Activated CD4-positive, alpha-beta T cell treated with anti-CD3 and anti-CD28 coated beads, Interleukin-2, amount 50 U/mL, for 16 hours (primary cell): ENCODE measurements around the gene CUL2.
"Not testable (repeated sequence)": the region's sequence is repeated elsewhere in the genome, so short reads cannot be mapped to it uniquely, and the experiment has no call there.

Source experiments
- DNase-seq: peaks from one replicate; pipeline ENCODE4 v3.0.0-alpha.2; 2020

The CUL2 gene

DNA sequence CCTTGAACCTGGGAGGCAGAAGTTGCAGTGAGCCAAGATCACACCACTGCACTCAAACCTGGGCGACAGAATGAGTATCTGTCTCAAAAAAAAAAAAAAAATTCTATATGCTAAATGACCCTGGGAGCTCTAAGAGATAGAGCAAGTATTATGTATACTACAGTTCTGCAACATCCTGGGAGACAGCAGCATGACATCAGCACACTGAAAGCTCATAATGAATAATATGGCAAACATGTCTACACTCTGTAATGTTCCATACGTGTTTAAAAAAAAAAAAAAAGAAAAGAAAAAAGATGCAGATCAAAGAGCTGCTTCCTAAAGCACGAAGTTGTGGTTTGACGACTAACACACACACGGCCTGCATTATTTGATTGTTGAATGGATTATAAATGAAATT is 72.5 kb downstream of the CUL2 start:
- DNase-seq, result peak; percentile 57

DNA sequence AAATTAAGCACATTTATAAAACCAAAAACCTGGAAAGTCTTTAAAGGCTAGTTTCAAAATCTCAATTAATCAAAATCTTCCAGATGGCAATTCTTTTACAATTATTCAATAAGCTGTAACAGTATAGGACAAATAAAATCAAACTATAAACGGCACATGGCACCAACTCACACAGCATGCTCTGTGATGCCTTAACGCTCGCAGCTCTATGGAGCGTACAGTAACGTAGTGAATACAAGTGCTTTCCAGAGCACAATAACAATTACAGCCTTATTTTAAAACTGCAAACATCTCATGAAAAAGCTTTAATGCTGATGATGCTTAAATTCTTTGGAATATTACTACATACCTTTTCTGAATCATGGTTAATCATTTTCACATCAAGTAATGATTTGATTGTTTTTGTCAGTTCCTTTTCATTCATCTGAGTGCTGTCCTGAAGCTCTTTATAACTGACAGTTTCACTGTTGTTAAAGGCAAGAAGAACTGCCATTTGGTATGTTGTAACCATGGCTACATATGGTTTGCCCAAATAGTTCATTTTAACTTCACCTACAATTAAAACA is 74.2 kb downstream of the CUL2 start:
- DNase-seq, result no peak

DNA sequence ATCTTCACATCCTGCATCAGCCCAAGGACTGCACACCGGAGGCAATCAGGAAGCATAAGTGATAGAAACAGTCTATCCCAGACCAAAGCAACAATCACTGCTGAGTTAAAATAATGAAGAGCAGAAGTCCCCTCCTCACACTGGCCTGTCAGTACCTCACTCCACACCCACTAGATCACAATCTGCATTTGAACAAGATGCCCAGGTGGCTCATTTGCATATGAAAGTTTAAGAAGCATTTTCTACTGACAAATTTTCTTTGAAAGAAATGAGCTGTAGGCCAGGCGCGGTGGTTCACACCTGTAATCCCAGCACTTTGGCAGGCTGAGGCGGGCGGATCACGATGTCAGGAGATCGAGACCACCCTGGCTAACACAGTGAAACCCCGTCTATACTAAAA is 77.4 kb downstream of the CUL2 start:
- DNase-seq, result no peak

DNA sequence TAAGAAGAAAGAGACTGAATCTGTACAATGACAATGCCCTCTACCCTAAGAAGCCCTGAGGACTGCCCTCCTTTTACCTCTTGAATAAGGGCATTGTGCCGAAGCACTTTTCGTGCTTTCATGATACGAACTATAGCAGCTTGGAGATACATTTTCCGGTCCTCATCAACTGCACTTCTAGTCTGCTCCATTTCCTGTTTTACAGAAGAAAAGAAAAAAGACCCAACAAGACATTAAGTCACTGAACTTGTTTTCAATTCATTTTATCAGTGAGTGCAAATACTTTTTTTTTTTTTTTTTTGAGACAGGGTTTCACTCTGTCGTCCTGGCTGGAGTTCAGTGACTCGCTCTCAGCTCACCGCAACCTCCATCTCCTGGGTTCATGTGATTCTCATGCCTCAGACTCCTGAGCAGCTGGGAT is 78.4 kb downstream of the CUL2 start:
- DNase-seq, result no peak

DNA sequence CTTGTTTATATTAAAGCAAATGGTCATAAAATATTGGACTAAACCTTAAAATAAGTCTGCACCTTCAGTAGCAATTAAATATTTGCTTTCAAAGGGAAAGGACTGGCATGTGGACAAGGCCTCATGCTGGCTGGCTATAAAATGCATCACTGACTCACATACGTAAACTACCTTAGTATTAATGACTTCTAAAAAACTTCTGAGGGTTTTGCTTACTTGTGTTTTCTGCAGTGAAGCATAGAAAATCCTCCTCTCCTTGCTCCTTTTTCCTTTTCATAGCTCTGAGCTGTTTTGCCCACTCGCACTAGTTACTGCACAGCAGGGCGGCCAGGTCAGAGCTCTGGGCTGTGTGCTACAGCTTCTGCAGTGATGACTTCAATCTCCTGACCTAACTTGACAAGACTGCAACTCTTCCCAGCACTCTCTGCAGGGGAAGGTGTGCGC is 82.3 kb downstream of the CUL2 start:
- DNase-seq, result no peak

DNA sequence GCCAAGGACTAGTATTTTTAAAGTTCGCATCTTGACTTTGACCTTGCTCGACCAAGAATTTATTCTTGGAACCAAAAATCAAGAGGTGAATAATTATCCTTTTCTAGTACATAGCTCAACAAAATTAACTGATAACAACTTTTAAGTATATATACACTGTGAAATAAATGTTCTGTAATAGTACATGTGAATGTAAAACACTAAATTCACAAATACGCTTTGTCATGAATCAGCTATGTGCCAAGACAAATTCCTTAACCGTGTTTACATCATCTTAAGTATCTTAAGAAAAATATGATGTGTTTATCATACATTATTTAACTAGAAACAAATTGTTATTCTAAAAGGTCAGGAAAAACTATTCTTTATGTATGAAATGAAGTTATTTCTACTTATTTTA is 83.3 kb downstream of the CUL2 start:
- DNase-seq, result no peak

DNA sequence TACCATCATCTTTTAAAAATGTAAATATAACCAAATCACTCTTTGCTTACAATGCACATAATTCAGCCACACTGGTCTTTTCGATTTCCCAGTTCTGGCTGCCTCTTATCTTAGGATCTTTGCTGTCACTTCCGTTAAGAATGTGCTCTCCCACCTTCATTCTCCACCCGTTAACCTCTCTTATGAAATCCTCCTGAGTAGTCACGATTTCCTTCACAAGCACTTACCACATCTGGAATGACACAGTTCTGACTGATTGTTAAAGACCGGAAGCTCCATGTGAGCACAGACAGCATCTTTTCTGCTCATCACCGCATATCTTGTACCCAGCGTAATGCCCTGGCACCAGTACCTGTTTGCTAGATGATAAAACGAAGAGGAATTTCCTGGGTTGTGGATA is 84.3 kb downstream of the CUL2 start:
- DNase-seq, result no peak

DNA sequence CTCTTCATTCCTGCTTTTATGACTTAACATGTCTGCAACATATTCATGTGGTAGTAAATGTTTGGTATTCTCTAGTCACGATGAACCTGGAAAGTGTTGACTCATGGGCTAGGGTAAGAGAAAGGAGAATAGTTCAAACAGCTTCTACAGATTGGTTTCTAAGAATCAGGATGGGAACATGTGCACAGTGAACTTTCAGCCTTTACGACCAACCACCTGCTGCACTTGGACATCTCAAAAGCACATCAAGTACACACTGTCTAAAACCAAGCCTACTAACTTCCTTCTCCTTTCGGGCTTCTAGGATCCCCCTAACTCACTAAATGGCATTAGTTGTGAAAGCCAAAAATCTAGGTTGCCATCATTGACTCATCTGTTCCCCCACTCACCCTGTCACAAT is 85.5 kb downstream of the CUL2 start:
- DNase-seq, result no peak

DNA sequence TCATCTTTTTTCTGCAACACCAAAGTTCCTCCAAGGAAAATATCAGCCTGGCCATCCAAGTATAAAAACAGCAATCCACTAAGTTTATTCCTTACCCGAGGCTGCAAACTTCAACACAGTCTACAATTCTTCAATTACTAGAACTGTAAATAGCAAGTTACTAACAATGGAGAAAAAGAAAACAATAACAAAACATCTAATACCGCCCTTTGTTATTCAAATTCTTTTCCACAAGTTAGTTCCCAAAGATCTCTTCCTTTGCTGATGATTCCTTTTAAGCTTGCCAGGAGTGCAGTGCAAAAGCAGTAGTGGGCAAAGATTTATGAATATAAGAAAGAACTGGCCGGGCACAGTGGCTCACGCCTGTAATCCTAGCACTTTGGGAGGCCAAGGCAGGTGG is 86.2 kb downstream of the CUL2 start:
- no peak for DNase-seq

DNA sequence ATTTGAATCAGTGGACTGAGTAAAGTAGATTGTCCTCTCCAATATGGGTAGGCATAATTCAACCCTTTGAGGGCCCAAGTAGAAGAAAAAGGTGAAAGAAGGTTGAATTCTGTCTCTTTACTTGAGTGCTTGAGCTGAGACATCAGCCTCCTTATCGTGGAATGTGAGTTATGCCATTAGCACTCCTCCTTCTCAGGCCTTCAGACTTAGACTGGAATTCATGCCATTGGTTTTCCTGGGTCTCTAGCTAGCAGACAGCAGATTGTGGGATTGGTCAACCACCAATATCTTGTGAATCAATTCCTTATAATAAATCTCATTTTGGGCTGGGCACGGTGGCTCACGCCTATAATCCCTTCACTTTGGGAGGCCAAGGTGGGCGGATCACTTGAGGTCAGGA is 89.2 kb downstream of the CUL2 start:
- DNase-seq, result no peak

DNA sequence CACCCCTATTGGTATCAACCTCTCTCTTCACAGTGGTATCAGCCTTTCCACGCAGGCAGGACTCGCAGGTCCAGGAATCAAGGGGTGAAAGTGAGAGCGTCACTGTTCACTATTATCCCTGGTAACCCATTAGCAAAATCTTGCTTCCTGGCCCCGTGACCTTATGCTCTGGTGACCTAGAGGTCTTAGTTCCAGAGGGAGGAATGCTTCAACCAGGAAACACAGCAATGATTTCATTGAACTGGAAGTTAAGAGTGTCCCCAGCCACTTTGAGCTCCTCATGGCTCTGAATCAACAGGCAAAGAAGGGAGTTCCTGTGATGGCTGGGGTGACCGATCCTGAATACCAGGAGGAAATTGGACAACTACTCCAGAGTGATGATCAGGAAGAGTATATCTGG is 90.6 kb downstream of the CUL2 start:
- no peak for DNase-seq

DNA sequence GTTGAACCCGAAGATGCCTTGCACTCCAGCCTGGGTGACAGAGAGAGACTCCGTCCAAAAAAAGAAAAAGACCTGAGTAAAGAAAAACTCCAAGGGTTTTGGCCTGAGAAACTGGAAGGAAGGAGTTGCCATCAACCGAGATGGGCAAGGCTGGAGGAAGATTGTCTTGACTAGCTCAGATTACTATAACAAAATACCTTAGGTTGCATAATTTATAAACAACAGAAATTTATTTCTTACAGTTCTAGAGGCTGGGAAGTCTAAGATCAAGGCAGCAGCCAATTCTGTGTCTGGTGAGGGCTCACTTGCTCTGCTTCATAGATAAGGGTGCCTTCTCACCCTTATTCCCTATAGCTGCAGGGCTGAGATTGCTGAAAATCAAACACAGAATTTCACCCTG is 91.2 kb downstream of the CUL2 start:
- DNase-seq, result no peak

DNA sequence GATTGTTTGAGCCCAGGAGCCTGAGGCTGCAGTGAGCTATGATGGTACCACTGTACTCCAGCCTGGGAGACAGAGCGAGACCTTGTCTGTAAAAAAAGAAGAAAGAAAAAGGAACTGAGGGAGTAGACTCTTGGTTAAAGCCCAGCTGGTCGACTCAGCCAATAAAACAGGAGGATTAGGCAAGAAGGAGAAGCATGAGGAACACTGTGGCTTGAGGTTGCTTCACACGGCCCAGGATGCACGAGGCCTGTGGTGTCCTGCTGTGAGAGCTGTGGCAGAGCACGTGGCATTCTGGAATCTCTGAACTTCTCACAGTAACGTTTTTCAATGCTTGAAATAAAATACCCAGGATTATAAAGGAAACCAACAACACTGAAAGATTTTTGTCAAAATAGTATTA is 93.3 kb downstream of the CUL2 start:
- no peak for DNase-seq

DNA sequence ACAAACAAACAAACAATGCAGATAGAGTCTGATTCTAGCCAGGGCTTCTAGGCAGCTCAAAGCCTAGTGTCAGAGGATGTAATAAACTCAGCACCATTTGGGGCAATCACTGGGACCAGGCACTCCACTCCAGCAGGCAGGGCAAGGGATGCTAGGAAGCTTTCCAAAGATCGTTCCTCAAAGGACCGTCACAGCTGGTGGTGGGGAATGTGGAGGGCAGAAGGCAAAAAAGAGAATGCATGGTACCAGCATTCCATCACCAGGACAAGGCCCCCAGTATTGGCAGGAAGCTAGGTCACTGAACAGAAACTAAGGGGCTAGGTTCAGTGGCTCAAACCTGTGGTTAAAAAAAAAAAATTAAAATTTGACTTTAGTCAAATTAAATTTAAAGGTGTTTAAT is 94.2 kb downstream of the CUL2 start:
- DNase-seq, result no peak

DNA sequence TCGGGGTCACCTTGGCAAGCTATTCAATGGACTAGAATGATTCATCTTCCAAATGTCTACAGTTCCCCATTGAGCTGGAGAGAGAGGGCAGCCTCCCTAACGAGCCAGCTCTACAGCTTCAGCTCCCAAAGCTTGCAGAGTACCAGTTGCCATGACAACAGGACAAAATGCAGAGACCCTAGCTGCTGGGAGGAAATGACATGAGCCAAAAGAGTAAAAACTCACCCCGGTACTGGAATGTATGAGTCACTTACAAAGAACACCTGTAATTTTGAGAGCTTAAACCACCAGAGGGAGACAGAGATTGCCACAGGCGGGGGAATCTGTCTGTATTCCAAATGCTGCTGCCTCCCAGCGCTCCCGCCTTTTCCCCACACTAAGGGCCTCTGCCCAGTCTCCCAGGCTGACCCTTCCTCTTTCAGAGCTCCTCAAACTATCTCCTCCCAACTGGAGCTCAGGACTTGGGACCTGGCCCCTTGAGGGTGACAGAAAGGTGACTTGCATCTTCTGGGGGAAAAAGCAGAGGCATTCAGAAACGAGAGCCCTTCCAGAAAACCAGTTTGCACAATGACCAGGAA is 95.5 kb downstream of the CUL2 start:
- DNase-seq, result peak; percentile 92

DNA sequence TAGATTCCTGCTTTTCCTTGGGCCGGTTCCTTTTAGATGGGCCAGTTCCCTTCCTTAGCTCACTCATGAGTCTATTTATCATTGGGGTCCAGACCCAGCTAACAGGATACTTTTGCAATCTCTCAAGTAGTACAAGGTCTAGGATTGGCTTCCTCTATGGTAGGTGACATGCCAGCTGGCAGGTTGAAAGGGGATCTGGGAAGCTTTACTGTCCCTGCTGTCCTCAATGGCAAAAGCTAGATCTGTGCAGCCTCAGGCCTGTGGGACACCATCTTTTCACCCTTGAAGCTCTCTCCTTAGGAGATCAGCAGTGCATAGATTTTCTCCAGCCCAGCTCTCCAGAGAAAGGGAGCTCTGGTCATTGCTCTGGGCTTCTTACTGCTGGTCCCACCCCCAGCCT is 96.4 kb downstream of the CUL2 start:
- no peak for DNase-seq

DNA sequence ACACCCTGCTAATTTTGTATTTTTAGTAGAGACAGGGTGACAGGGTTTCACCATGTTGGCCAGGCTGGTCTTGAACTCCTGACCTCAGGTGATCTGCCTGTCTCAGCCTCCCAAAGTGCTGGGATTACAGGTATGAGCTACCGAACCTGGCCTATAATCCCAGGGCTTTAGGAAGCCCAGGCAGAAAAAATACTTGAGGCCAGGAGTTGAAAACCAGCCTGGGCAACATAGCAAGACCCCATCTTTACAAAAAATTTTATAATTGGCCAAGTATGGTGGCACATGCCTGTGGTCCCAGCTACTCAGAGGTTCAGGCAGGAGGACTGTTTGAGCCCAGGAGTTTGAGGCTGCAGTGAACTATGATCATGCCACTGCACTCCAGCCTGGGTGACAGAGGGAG is 99.0 kb downstream of the CUL2 start:
- not testable (repeated sequence) for DNase-seq

DNA sequence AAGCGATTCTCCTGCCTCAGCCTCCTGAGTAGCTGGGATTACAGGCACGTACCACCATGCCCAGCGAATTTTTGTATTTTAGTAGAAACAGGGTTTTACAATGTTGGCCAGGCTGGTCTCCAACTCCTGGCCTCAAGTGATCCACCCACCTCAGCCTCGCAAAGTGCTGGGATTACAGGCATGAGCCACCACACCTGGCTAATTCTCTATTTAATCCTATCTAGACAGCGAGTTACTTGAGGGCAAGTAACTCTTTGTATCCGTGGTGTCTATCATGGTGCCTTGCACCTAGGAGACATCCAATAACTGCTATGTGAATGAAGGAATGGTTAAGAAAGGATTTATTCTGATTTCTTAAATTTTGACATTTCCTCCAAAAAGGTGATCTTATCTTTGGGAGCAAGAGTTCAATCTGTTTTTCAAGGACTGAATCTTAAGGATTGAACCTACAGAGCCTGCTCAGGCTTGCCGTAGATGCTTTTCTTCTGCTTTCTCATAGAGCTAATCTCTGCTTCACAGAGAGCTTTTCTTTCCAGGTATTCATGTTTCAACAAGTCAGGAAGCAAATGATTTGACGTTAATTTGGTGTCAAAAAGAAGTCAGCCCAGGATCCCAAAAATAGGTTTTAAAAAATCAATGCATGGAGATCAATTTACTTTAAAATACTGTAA is 101.6 kb downstream of the CUL2 start:
- DNase-seq, result no peak

DNA sequence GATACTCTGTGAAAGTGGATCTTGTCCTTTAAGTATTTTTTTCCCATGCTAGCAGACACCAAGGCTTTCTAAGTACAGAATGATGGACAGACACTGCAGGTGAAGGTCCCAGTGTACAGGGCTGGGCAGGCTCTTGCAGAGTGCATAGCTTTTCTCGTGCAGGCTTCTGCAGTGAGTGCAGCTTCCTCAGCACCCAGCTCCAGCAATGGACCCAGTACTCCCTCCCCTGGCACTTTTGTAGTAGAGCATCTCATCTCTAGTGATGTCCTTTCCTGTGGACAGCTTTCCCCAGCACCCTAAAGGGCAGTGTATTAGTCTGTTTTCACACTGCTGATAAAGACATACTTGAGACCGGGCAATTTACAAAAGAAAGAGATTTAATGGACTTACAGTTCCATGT is 104.3 kb downstream of the CUL2 start:
- DNase-seq, result no peak

DNA sequence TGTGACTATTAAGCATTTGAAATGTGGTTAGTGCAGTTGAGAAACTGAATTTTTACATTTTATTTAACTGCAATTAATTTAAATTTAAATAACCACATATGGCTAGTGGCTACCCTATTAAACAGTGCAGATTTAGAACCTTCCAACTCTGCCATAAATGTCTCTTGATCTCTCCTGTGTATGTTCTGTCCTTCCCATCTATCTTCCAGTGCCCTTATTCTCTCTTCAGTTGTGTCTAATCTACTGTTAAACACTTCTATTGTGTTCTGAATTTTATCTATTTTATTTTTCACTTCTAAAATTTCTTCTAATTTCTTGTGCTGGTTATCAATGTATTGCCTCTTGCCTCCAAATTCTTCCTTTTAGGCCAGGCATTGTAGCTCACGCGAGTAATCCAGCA is 105.0 kb downstream of the CUL2 start:
- no peak for DNase-seq

DNA sequence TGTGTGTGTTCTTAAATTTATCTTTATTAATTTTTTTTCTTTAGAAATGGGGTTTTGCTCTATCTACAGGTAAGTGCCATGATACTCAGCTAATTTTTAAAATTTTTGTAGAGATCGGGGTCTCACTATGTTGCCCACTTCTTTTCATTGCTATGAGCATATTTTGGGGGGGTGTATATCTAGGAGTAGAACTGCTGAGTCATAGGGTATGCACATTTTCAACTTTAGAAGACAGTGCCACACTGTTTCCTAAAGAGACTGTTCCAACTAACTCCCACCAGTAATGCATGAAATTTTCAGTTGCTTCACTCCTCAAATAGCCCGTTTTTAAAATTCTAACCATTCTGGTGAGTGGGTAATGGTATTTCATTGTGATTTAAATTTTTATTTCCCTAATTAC is 108.3 kb downstream of the CUL2 start:
- no peak for DNase-seq

DNA sequence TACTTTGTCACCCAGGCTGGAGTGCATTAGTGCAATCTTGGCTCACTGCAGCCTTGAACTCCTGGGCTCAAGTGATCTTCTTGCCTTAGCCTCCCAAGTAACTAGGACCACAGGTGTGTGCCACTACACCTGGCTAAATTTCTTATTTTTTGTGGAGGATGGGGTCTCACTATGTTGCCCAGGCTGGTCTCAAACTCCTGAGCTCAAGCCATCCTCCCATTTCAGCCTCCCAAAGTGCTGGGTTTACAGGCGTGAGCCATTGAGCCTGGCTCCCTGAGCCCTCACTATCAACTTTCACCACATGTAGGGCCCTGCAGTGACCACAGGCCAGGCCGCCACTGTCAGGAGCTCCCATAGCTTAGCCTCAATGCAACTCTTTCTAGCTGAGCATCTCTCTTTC is 110.2 kb downstream of the CUL2 start:
- no peak for DNase-seq

DNA sequence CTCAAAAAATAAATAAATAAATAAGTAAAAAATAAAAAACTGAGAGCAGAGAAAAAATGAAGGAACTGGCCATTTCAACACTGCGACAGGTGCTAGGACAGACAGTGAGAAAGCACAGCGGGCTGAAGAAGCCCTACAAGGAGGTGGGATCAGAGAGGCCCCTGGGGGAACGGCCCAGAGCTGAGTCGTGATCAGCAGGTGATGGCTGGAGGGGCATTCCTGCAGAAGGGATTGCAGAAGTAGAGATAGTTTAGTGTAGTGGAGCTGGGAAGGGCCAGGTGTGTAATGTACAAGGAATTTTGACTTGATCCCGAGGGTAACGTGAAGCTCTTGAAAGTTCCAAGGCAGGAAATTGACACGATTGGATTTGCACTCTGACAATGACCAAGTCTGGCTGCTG is 112.1 kb downstream of the CUL2 start:
- DNase-seq, result no peak

DNA sequence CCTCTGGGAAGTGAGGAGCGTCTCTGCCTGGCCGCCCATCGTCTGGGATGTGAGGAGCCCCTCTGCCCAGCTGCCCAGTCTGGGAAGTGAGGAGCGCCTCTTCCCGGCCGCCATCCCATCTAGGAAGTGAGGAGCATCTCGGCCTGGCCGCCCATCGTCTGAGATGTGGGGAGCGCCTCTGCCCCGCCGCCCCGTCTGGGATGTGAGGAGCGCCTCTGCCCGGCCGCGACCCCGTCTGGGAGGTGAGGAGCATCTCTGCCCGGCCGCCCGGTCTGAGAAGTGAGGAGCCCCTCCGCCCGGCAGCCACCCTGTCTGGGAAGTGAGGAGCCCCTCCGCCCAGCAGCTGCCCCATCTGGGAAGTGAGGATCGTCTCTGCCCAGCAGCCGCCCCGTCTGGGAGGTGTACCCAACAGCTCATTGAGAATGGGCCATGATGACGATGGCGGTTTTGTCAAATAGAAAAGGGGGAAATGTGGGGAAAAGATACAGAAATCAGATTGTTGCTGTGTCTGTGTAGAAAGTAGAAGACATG is 113.7 kb downstream of the CUL2 start:
- not testable (repeated sequence) for DNase-seq
